Spleen (tissue), 7 donors: ENCODE results near the gene IL18BP.

Experiments
- CTCF ChIP-seq, 11 experiments: fragments of 200-600 bp in 7 of 11; fragments of 450-650 bp in 4 of 11; sonication (generic) in 4 of 11; IDR thresholded peaks in 8 of 11; conservative IDR thresholded peaks in 3 of 11; 1 replicate in 7 of 11; 2 replicates in 4 of 11; pipeline versions ENCODE4 v1.4.0 to v1.8.0; 2016 to 2021; ENCODE audit warnings: antibody characterized with exemption in 11 of 11, inconsistent platforms in 4 of 11, mild to moderate bottlenecking in 1 of 11
- POLR2A ChIP-seq, 3 donors: fragments of 450-650 bp; IDR thresholded peaks; one replicate each; pipeline ENCODE4 v1.5.1; 2017; ENCODE audit warnings: antibody characterized with exemption in 3 of 3, mild to moderate bottlenecking in 1 of 3
- POLR2AphosphoS5 ChIP-seq, 3 donors: sonication (generic); formaldehyde crosslinking; IDR thresholded peaks; one replicate each; pipeline ENCODE4 v1.5.1; 2017; ENCODE audit warnings: antibody characterized with exemption in 3 of 3
- donor health status: DM: no; HTN: no; CAD: no; lungs with moderate emphysema.
- donor health status: DM: no; HTN: no; CAD: no.
- donor health status: DM: no; HTN: no; CAD: no.

- no peak for TF ChIP-seq CTCF (IDR thresholded peaks at IDR 0.05 in 8 of 11, conservative IDR thresholded peaks at IDR 0.05 in 3 of 11)
- TF ChIP-seq POLR2A (IDR thresholded peaks at IDR 0.05): no peak
- peak in 1 of 3 donors; percentile 36 for TF ChIP-seq POLR2AphosphoS5 (IDR thresholded peaks at IDR 0.05)
Measured at GRCh38 chr11:72009156-72009555, 10.4 kb downstream of the IL18BP start.
